Glutamatergic neuron (in vitro differentiated cells): Measurements from ENCODE around the gene GABRR1. TPM values are rescaled to one million over a fixed set of nuclear protein-coding genes. Genes with fewer than 3 reads are reported as not detected.

ENCODE experiments used
- DNase-seq: peaks from one replicate; pipeline ENCODE4 v3.0.0; 2022
- H3K27ac Mint-ChIP-seq: one replicate; pipeline ENCODE4 v1.8.0; 2020; ENCODE audit warnings: mild to moderate bottlenecking, mixed read lengths, inconsistent platforms; ENCODE audit not compliant: unreplicated experiment
- H3K27me3 Mint-ChIP-seq: one replicate; pipeline ENCODE4 v1.8.0; 2020; ENCODE audit warnings: mild to moderate bottlenecking, moderate library complexity, mixed read lengths, inconsistent platforms; ENCODE audit not compliant: unreplicated experiment
- H3K36me3 Mint-ChIP-seq: one replicate; pipeline ENCODE4 v1.8.0; 2020; ENCODE audit warnings: mild to moderate bottlenecking, mixed read lengths, inconsistent platforms; ENCODE audit not compliant: unreplicated experiment
- H3K4me1 Mint-ChIP-seq: one replicate; pipeline ENCODE4 v1.8.0; 2020; ENCODE audit warnings: mild to moderate bottlenecking, low read depth, mixed read lengths, inconsistent platforms; ENCODE audit not compliant: unreplicated experiment
- H3K4me3 Mint-ChIP-seq: one replicate; pipeline ENCODE4 v1.8.0; 2020; ENCODE audit warnings: mild to moderate bottlenecking, mixed read lengths, inconsistent platforms; ENCODE audit not compliant: unreplicated experiment
- H3K9me3 Mint-ChIP-seq: one replicate; pipeline ENCODE4 v1.8.0; 2020; ENCODE audit warnings: mild to moderate bottlenecking, moderate library complexity, mixed read lengths, inconsistent platforms; ENCODE audit not compliant: unreplicated experiment
- long read RNA-seq: library from polyadenylated mRNA; unstranded; transcript quantifications from one replicate; pipeline ENCODE4 v2.0.0, GENCODE V29; 2020; ENCODE audit not compliant: unreplicated experiment
- total RNA-seq: library from RNA; stranded (reverse); fragmentation: NEBNext Ultra II Directional; extraction: Animal tissue kit (Norgen Biotek cat#: 25700); gene quantifications from one replicate; pipeline ENCODE4 v1.2.1, GENCODE V29; 2021; ENCODE audit not compliant: unreplicated experiment
- TF ChIP-seq, protein P1 (sequence below): fragments of 200-600 bp; sonication (generic); IDR thresholded peaks from one replicate; pipeline ENCODE4 v1.5.0; 2021; ENCODE audit not compliant: partially characterized antibody, unreplicated experiment

Gene GABRR1
- not detected for total RNA-seq
- long read RNA-seq = 0 reads

DNA sequence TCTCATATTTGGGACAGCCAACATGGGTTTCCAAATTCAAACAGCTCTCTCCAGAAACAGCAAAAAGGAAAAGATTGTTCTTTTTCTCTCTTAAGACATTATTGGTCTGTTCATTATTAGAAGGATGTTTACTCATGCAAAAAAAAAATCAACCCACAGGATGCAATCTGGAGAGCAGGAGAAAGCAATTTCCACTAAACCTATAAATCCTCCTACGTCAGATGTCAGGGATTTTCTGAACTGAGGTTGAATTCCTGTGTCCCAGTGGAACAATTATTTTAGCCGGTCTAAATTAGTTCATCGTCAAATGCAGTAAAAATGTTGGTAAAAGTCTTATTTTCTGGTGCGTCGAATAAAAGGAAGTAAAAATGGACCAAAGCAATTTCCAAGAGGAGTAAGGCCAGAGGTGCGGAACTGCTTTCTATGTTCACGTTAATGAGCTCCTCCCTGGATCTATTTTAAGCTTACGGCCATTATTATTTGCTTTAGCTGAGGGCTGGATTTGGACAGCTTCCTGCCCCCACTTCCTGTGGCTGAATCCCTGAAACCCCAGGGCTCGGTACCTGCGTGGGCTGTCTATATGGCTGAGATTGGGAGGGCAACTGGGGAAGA is at the start of gene GABRR1:
TSS of gene GABRR1 (minus strand) at position 60 of the 612 bp plus-strand sequence. CDS start at position 24, 36 bp downstream.
- Mint-ChIP-seq H3K27ac (no peak within 1 kb of the TSS), H3K4me1 (no peaks in the 10 kb centered on the region), H3K36me3 (no peaks in the 10 kb centered on the region), H3K9me3 (peaks cover 4% of the 10 kb centered on the region), H3K27me3 (no peaks in the 10 kb centered on the region), H3K4me3 (no peak within 1 kb of the TSS)
- TF ChIP-seq, protein P1, sequence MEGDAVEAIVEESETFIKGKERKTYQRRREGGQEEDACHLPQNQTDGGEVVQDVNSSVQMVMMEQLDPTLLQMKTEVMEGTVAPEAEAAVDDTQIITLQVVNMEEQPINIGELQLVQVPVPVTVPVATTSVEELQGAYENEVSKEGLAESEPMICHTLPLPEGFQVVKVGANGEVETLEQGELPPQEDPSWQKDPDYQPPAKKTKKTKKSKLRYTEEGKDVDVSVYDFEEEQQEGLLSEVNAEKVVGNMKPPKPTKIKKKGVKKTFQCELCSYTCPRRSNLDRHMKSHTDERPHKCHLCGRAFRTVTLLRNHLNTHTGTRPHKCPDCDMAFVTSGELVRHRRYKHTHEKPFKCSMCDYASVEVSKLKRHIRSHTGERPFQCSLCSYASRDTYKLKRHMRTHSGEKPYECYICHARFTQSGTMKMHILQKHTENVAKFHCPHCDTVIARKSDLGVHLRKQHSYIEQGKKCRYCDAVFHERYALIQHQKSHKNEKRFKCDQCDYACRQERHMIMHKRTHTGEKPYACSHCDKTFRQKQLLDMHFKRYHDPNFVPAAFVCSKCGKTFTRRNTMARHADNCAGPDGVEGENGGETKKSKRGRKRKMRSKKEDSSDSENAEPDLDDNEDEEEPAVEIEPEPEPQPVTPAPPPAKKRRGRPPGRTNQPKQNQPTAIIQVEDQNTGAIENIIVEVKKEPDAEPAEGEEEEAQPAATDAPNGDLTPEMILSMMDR = no peak
- DNase-seq = no peak

DNA sequence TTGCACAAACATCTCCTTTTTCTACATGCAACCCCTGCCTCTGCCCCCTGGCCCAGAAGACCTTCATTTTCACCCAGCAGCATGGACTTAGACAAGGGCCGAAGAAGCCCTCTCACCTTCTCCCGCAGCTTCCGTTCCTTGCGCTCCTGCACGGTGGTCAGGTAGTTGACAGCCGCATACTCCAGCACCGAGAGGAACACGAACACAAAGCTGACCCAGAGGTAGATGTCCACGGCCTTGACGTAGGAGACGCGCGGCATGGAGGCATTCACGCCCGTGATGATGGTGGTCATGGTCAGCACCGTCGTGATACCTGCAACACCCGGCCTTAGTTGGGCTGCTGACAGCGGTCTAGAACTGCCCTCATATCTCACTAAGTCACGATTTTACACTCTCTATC is 47.1 kb upstream of the GABRR1 start:
- TF ChIP-seq, protein P1 = no peak
- Mint-ChIP-seq H3K4me3 (no peak overlapping the region), H3K9me3 (peaks cover 1% of the 10 kb centered on the region), H3K4me1 (no peaks in the 10 kb centered on the region), H3K36me3 (no peaks in the 10 kb centered on the region), H3K27ac (no peak overlapping the region), H3K27me3 (no peaks in the 10 kb centered on the region)
- DNase-seq = no peak

- H3K9me3 Mint-ChIP-seq = peaks cover 1% of the 10 kb centered on the region
- no peak overlapping the region for H3K4me3 Mint-ChIP-seq
- DNase-seq = no peak
- no peaks in the 10 kb centered on the region for H3K4me1 Mint-ChIP-seq
- TF ChIP-seq, protein P1 = no peak
- H3K36me3 Mint-ChIP-seq = no peaks in the 10 kb centered on the region
- H3K27me3 Mint-ChIP-seq = no peaks in the 10 kb centered on the region
- H3K27ac Mint-ChIP-seq = no peak overlapping the region
These were observed 43.7 kb upstream of the GABRR1 start for GRCh38 chr6:89260832-89261231.

DNA sequence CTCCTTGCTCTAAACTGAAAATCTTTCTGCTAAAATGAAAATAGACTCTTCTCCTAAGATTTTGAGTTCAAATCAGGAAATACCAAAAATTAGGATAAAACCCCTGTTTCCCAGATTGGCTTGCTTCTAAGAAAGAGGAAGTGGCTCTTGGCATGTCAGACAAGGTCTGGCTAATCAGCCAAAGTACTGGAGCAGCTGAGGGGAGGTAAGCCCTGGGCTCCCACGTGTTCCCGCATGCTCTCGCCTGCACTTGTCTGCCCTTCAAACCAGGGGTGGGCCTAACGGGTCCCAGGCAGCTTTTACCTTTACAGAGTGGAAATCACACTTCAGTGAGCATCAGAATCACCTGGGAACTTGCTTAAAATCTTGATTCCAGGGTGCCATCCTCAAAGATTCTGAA is 43.2 kb upstream of the GABRR1 start:
- H3K27me3 Mint-ChIP-seq = peaks cover 1% of the 10 kb centered on the region
- TF ChIP-seq, protein P1 = no peak
- DNase-seq = no peak

DNA sequence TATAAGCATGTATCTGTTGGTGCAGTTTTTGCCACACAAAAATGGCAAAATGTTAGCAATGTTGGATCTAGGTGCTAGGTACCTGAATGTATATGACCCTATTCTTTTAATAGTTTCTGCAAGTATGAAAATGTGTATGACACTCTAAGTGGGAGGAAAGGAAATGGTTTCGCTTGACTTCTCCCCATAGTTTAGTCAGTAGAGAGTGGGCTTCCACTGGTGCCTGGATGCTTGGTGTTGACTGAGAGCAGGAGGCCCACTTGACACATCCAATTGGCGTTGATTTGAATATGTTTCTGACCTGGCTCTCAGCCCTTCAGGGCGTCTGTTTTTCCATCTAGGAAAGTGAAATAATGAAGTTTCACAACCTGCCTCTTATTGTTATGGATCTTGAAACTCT is 41.8 kb upstream of the GABRR1 start:
- Mint-ChIP-seq H3K27ac (no peak overlapping the region), H3K36me3 (no peaks in the 10 kb centered on the region), H3K27me3 (peaks cover 1% of the 10 kb centered on the region), H3K9me3 (no peaks in the 10 kb centered on the region), H3K4me1 (no peaks in the 10 kb centered on the region), H3K4me3 (no peak overlapping the region)
- no peak for DNase-seq
- TF ChIP-seq, protein P1 = no peak

More for the DNA sequence above, 43.2 kb upstream of the GABRR1 start:
- H3K4me1 Mint-ChIP-seq = no peaks in the 10 kb centered on the region
- no peaks in the 10 kb centered on the region for H3K9me3 Mint-ChIP-seq
- no peak overlapping the region for H3K27ac Mint-ChIP-seq
- H3K4me3 Mint-ChIP-seq = no peak overlapping the region
- H3K36me3 Mint-ChIP-seq = no peaks in the 10 kb centered on the region
